Sciatic nerve (tissue), 2 donors: Measurements from ENCODE around the gene EID3. TPM values are rescaled to one million over a fixed set of nuclear protein-coding genes. Genes with fewer than 3 reads are reported as not detected.
"Not testable (repeated sequence)": the region's sequence is repeated elsewhere in the genome, so short reads cannot be mapped to it uniquely, and the experiment has no call there.

Source experiments
- ATAC-seq: fragments of 200-7000 bp; cut with Tn5 transposase; one replicate; pipeline ENCODE4 v1.9.1; 2020; ENCODE audit warnings: mild to moderate bottlenecking, moderate library complexity
- DNase-seq: peaks from one replicate; pipeline ENCODE4 v3.0.0-alpha.2; 2020; ENCODE audit warnings: low spot score
- intact Hi-C: fragments of 100-400 bp; cut with DNase I; formaldehyde crosslinking; loops from one replicate; pipeline ENCODE4 v1.14.2; 2022
- total RNA-seq: library from RNA; stranded (reverse); fragmentation: NEBNext Ultra II Directional; extraction: Animal tissue kit (Norgen Biotek cat#: 25700); gene quantifications from one replicate; pipeline ENCODE4 v1.2.1, GENCODE V29; 2021
- donor health status: DM: no; HTN: no; CAD: no.
- donor health status: DM: no; HTN: no; CAD: no.

EID3 gene
- total RNA-seq, 1 donor from 2014 or later, result 8.5 TPM

DNA sequence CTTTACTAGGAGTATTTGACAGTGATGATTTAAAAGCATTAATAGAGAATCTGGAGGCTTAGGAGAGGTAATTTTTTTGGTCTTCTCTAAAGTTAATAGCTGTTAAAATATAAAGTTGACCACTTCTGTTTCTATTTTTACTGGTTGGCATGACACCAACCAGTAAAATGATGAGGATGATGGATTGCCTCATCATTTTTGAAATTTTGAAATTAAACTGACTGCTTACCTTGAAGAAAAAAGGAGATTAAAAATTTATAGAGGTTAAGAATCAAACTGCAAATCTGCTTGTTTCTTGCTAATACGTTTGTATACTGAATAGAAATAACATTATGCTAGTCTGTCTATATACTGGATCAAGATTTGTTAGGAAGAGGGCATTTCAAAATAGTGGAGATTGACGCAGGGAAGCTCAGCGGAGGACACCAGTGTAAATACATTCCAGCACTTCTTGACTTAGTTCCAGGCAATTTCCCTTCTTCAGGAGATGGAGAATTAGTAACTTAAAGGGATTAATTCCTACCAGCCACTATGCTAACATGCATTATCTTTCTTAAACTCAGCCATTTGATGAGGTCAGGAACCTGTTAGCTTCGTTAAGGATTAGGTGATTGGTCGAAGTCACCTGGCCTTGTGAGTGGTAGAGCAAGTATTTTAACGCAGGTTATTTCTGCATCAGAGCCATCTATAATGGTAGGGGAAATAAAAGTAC is 3.6 kb downstream of the EID3 start:
- DNase-seq (no peak), ATAC-seq (no peak)
- intact Hi-C loops, result no loop called here

DNA sequence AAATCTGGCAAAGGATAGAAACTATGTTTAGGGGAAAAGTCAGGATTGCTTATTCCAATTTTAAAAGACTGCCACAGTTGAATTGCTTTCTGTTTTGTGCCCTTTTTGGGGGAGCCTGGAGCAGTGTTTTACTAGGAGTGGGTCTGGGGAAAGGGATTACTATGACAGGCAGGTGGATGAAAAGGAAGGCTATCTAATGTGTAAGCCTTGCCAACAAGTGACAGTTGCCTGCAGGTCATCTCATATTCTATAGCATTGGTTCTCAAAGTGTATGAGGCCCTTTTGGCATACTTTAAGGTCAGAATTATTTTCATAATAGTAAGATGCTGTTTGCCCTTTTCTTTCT is 4.1 kb downstream of the EID3 start:
- intact Hi-C loops, result no loop called here
- ATAC-seq, result no peak

DNA sequence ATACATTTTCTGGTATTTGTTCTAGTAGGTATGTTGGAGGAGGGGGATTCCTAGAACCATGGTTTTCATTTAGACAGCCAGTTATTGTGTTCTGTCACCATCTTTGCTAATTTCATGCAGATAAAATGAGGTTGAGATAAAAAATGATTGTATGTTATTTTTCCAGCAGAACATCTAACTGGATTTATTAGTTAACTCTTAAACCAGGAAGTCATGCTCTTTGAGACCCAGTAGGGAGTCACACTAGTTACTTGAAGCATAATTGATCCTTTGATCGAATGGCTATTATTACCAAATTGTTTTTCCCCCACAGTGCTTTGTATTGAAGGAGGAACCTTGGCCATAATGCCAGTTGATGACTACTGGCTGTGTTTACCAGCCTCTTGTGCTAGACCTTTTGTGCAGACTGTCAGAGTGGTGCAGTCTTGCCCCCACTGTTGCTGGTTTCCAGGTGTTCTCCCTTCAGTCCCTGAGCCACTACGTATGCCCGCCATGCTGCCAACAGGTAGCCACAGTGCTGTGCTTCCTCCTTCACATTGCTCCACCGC is 6.0 kb downstream of the EID3 start:
- no peak for ATAC-seq
- intact Hi-C loops, result no loop called here

More for the DNA sequence above, 4.1 kb downstream of the EID3 start:
- no peak for DNase-seq

DNA sequence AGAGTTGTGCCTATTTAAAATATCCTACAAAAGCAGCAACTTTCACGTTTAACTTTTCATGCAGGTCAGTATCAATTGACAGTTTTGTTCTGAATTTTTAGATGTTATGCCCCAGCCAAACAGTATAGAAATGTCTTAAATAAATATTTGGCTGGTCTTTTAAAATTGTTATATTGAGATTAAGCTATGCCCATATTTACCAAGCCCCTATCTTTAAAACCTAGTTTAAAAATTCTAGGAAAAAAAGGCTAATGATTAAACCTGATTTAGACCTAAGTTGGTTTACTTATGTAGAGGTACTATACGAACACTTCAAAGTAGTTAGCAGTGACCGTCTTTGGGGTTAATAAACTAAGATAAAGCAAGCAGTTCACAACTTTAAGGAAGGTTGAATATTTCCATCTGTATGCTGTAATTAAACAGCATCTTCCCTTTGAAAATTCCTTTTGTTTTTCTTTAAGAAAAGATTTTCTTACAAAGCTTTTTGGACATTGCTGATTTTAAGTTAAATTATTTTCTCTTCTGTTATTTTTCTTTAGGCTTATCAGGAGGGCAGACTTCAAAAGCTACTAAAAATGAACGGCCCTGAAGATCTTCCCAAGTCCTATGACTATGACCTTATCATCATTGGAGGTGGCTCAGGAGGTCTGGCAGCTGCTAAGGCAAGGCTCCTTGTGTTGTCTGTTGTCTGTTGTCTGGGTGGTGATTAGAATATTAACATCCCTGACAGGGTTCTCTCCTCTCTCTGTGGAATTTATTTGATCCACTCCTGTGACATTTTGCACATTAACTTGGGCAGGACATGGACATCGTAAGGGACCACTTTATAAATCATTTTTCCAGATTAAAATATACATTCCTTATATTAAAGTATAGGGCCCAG is 7.5 kb downstream of the EID3 start:
- no peak for ATAC-seq
- intact Hi-C loops, result no loop called here
- DNase-seq, result no peak

More for the DNA sequence above, 6.0 kb downstream of the EID3 start:
- DNase-seq, result no peak

DNA sequence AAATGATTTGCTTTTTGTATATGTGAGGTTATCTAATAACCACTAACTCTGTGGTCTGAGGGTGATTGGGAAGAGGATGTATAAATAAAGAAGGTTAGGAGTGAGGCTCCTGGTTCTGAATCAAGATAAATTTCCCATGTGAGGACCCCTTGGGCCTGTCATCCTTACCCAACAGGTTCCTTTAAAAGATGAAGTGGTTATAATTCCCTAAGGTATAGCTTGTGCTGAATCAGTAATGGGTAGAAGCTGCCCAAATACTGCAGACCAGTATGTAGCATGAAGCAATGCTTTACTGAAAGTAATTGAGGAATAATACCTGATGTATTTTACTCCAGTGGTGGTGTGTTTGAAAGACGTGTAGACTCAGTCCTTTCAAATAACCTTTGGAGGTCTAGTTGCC is 8.7 kb downstream of the EID3 start:
- ATAC-seq, result no peak
- intact Hi-C loops, result no loop called here
- DNase-seq, result no peak

DNA sequence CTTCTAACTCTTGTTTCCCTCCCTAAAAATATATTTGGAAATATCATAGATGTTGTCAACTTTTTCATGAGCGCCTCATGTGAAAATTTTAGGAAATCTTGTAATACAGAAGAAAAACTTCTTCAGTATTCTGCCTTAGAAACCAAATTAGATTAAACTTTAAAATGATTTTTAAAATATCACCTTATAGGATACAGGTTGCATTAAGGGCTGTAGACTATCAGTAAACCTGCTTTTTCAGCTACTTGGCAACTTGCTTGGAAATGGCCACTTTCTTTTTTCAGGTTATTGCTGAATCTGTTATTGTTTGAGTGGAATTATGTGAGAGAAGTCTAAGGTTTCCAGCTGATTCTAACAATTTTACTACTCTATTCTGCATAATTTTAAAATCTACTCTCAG is 9.1 kb downstream of the EID3 start:
- intact Hi-C loops, result no loop called here
- DNase-seq (no peak), ATAC-seq (no peak)

DNA sequence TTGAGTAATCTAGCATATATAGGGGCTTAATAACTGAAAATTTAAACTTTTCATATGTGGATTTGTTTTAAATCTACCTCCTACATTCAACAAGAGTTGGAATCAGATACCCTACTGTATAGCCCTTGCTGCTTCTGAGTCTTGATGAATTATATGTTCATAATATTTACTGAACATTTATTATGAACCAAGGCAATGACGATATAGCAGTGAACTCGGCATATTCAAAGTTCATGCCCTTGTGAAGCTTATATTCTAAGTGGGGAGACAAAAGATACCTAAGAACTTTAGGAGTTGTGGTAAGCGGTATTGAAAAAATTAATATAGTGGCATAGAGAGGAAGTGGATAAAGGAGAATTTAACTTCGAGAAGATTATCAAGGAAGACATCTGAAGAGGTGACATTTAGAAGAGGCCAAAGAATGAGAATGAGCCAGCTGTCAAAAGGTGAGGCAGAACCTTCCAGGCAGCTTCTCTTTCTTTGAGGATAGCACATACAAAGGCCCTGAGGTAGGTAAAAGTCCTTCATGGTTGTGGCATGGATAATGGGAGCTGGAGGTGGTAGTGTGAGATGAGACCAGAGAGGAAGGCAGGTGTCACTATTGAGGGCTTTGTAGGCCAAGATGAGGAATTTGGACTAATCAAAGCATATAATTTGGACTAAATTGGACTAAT is 10.2 kb downstream of the EID3 start:
- intact Hi-C loops, result no loop called here
- no peak for DNase-seq
- no peak for ATAC-seq

DNA sequence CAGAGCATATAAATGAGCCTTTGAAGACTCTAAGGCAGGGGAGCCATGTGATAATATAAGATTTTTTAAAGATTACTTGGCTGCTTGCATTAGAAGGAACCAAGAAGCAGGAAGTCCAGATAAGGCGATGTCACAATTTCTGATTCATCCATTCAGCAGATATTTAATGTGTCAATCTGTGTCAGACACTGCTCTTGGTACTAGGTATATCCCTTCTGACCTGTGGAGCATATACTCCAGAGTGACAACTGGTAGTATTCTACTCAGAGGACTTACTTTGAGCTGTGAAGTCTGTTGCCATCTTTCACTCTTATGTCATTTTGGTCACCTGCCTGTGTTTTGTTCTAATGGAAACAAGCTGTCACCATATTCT is 10.7 kb downstream of the EID3 start:
- ATAC-seq, result no peak
- intact Hi-C loops, result no loop called here
- no peak for DNase-seq

DNA sequence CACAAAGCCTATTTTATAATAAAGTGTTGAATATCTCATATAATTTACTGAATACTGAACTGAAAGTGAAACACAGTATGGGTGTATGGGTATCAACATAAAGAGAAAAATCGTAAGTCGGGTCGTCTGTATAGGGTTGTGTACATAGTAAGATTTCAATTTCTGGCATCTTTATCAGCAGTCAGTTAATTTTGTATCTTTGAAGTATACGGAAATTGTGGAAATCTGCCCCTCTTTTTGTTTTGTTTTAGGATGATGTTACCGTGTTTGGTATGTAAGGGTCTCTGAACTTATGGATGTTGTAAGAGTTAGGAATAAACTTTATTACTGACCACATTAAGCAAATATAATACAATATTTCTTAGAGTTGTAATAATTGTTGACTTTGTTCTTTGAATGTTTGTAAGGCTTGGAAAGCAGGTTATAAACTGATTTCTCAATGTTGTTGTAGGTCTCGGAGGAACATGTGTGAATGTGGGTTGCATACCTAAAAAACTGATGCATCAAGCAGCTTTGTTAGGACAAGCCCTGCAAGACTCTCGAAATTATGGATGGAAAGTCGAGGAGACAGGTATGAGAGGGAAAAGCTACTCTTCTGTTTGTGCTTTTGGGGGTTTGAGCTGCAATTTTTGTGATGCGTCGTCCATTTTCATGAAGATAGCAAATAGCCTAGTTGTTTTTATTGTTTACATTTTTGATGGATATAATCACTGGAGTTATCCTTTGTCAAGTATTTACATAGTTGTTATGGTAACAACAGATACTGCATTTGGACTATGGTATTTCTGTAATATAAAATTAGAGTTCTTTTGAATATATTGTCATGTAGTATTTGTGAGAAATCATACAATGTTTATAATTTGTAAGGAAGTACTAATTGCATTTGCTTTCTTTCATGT is 12.0 kb downstream of the EID3 start:
- intact Hi-C loops, result no loop called here
- DNase-seq (no peak), ATAC-seq (no peak)

DNA sequence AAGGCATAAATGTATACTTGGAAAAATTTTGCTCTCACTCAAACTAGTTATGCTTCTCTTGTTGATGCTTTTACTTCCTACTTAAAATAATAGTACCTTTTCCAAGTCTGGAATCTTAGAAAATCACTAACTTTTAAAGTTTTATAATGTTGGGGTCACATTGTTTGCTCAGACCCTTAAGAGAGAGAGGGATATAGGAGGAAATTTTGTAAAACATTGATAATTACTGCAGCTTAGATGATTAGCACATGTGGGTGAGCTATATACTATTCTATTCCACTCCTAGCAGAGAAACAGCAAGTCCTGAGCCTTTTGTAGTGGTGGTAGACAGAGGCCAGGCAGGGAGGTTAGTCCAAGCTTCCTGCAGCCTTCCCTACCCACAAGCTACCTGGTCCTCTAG is 13.4 kb downstream of the EID3 start:
- no peak for DNase-seq
- intact Hi-C loops, result no loop called here
- no peak for ATAC-seq

DNA sequence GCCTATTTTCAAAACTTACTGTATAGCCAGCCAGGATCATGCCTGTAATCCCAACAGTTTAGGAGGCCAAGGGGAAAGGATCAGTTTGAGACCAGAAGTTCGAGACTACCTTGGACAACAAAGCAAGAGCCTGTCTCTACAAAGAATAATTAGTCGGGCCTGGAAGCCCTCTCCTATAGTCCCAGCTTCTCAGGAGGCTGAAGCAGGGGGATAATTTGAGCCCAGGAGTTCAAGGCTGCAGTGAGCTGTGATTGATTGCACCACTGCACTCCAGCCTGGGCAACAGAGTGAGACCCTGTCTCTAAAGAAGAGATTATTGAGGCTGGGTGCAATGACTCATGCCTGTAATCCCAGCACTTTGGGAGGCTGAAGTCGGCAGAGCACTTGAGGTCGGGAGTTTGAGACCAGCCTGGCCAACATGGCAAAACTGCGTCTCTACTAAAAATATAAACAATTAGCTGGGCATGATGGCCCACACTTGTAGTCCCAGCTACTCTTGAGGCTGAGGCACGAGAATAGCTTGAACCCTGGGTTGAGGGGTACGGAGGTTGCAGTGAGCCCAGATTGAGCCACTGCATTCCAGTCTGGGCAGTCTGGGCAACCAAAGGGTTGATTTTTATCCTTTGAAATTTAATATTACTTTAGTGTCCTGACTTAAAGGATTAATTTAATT is 14.1 kb downstream of the EID3 start:
- ATAC-seq (no peak), DNase-seq (no peak)
- intact Hi-C loops, result no loop called here

DNA sequence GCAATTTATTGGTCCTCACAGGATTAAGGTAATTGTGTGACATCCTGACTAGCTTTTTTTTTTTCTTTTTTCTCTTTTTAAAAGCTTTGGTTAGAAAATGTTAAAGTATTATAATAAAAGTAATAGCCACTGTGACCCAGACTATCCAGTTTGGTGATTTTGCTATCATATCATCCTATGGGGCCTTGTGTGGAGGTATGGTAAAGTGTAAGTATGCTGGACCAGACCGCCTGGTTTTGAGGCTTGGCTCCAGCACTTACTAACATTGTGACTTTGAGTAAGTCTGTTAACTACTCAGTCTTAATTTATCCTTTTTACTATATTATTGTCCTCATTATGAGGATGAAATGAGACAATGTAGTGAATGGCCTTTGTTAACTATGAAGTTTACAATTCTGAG is 15.5 kb downstream of the EID3 start:
- intact Hi-C loops, result no loop called here
- DNase-seq, result no peak
- no peak for ATAC-seq

DNA sequence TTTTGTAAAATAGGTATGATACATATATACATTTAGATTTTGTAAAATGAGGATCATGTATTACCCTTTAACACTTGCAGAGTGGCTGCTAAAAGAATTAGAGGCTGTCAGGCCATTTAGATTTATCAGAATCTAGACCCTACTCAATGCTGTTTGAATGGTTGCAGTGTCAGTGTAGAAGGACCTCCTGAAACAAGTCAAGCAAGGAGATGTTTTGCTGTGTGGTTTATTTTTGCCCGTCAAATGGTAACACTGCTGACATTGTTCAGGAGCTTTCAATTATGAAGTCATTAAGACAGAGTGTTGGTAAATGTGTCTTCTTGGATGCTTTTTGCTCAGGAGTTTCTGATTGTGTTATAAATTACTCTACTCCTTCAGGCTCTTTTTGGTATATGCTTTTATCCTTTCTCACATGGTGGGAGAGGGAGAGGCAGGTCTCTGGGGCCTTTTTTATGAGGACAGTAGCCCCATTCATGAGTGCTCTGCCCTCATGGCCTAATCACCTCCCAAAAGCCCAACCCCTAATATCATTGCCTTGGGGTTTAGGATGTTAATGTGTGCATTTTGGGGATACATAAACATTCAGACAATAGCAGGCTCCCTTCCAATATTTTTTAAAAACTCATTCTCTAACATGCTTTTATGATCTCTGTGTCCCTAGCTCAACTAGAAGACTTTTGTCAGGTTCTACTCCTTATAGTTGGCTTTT is 16.5 kb downstream of the EID3 start:
- DNase-seq, result no peak
- ATAC-seq, result no peak
- intact Hi-C loops, result no loop called here

DNA sequence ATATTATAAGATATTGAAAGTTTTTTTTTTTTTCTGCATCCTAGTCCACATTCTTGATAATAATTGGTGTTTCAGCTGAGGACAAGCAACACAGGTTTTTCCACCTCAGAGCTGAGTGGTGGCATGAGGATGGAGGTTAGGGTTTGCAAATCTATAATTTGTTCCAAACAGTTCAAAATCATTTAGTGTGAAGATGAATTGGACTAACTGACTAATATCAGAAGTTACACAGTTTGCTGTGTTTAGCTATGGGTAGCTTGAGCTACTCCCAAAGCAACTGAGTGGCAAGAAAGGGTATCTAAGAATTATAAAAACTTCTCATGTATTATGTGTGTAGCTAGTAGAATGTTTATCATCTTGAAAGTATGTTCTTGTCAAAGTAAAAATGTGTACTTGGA is 17.1 kb downstream of the EID3 start:
- DNase-seq (no peak), ATAC-seq (no peak)
- intact Hi-C loops, result no loop called here

DNA sequence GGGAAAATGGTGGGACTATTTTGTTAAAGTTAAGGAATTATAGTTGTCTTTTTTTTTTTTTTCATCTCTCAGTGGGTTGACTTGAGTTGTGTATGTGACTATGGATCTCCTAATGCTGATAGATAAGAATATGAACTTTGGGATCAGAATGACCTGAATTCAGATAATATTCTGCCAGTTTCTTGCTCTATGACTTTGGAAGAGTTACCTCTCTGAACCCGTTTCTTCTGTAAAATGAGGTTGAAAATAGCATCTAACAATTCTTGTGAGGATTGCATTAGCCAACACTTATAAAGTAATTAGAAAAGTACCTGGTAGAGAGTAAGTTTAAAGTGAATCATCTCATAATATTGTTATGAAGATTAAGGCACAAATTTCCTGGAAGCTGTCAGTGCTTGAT is 18.4 kb downstream of the EID3 start:
- DNase-seq (no peak), ATAC-seq (no peak)
- intact Hi-C loops, result no loop called here

DNA sequence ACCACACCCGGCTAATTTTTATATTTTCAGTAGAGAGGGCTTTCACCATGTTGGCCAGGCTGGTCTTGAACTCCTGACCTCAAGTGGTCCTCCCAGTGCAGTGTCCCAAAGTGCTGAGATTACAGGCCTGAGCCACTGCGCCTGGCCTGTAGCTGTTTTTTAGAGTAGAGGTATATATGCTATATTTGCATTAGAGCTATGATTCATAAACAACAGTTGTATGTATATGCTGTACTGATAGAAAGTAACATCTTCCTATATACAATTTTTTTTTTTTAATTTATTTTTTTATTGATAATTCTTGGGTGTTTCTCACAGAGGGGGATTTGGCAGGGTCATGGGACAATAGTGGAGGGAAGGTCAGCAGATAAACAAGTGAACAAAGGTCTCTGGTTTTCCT is 19.0 kb downstream of the EID3 start:
- ATAC-seq, intact Hi-C loops, DNase-seq: not testable (repeated sequence)

DNA sequence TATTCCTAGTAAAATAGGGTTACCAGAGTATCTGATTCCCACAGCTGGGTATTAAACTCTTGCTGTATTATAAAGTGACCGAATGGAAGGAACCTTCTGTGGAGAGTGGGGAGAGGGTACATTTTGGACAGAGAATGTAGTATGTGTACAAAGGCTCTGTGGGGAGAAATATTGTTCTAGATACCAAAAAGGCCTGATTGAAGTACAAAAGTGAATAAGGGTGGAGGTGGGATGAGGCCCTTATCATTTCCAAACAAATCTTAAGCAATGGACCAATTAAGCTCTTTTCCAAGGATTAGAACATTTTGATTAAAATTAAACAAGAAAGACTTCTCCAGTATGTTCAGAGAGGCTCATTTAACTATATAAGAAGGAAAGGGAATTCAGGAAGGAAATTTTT is 20.4 kb downstream of the EID3 start:
- ATAC-seq (no peak), DNase-seq (no peak)
- intact Hi-C loops, result no loop called here

DNA sequence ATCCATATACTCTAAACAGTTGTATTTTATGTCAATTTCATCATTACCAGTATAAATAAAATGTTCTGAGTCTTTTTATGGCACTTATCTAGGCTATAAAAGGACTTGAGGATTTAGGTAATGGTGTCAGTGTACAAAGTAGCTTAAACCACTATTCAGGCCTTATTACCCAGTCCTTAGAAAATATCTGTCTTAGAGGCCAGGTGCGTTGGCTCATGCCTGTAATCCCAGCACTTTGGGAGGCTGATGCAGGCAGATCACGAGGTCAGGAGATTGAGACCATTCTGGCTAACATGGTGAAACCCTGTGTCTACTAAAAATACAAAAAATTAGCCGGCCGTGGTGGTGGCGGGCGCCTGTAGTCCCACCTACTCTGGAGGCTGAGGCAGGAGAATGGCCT is 24.7 kb downstream of the EID3 start:
- DNase-seq, ATAC-seq, intact Hi-C loops: not testable (repeated sequence)
